ENCODE results near the gene C5orf15. TPM values are rescaled to one million over a fixed set of nuclear protein-coding genes. Genes with fewer than 3 reads are reported as not detected.
"Not testable (repeated sequence)": the region's sequence is repeated elsewhere in the genome, so short reads cannot be mapped to it uniquely, and the experiment has no call there.

The C5orf15 gene
- total RNA-seq, 2 donors from 2014 or later = 29.3 to 30.6 TPM

- DNase-seq (no peak), ATAC-seq (no peak)
- intact Hi-C loops (cut with DNase I, micrococcal nuclease) = no loop called here
Measured at GRCh38 chr5:133995341-133995740, 26.9 kb upstream of the C5orf15 start.

DNA sequence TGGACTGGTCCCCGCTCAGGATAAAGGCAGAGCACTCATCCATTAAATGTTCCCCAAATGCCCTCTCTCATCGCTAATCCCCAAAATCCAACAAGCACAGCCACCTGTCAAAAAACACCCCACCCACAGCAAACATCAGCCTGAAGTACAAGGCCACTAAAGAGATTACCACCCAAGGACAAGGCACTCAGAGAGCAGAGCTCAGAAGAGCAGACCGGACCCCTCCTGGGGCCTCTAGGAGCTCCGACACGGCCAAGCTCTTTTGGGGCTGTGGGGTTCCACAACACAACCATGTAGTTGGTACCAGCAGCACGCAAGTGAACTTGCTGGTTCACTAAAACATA lies 26.5 kb upstream of the C5orf15 start:
- DNase-seq = no peak
- ATAC-seq = no peak
- intact Hi-C loops (cut with DNase I, micrococcal nuclease) = no loop called here

- DNase-seq (no peak), ATAC-seq (no peak)
- intact Hi-C loops (cut with DNase I, micrococcal nuclease) = no loop called here
Measured at GRCh38 chr5:133994297-133994989, 26.0 kb upstream of the C5orf15 start.

GRCh38 chr5:133993185-133993936 lies 24.9 kb upstream of the C5orf15 start:
- DNase-seq (no peak), ATAC-seq (no peak)
- intact Hi-C loops (cut with DNase I, micrococcal nuclease) = no loop called here

- intact Hi-C loops (cut with DNase I, micrococcal nuclease) = no loop called here
- ATAC-seq = no peak
- DNase-seq = no peak
Measured at GRCh38 chr5:133992429-133993155, 24.2 kb upstream of the C5orf15 start.

DNA sequence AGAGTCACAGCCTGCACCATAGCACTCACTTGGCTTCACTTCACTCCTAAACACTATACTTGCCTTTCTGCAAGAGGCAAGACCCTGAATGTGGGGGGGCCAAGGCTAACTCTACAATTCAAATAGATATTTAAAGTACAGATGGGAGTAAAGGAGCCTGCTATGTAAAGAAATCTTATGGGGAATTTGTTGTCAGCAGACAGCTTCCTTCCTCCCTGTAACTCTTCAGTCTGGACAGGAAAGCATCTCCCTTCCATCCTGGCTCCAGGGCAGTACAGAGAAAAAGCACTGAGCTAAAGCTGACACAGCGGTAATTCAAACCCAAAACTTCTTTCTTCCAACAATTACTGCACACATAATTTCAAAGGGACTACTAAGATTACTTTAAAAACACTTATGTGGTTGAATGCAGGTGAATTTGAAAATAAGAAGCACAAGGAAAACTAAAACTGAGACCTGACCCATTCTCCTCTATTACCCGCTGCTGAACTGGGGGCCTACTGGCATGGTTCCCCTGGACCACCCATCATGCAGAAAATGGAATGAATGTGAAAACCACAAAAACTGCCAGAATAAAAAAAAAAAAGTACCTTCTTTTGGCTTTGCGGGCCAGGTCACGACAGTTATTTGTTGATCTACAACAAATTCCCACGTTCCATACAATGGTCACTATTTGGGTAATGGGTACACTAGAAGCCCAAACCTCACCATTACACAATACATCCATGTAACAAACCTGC lies 22.9 kb upstream of the C5orf15 start:
- DNase-seq (no peak), ATAC-seq (no peak)
- intact Hi-C loops (cut with DNase I, micrococcal nuclease) = no loop called here

DNA sequence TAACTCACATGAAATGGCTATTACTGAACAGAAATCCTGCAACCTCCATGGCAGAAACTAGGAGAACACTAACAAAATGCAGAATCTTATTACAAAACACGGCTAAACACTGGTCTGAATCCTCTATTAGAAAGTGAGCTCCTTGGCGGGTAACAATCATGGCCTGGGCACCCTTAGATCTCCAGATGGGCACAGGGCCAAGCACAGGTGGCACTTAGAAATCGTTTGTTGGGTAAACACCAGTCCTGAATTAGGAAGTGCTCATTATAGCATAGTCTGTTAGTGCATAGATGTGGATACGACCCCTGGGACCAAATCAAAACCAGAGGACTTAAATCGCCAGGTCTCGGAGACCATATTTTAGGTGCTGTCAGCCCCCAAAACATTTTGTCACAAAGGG lies 22.0 kb upstream of the C5orf15 start:
- ATAC-seq = no peak
- no peak for DNase-seq
- intact Hi-C loops (cut with DNase I, micrococcal nuclease) = no loop called here

DNA sequence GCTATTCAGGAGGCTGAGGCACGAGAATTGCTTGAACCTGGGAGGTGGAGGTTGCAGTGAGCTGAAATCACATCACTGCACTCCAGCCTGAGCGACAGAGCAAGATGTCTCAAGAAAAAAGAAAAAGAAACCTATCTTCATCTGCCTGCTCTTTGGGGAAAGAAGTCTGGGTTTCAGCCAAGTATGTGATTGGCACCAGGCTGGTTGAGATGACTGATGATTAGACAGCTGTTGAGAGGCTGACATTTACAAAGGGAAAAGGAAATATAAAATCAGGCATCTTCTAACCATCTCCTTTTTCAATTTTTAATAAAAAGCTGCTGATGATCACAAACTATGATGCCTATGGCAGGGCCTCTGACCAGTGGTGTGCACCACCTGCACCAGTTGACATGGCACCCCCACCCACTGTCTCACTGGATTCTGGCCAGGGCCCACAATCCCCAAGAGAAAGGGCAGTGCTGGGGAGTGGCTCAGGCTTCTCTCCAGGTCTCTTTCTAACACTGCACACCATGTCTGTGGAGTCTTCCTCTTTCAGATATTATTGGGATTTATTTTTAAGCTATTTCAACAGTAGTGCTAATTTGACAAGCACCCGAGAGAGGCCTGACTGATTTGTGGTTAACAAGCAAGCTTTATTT lies 17.2 kb upstream of the C5orf15 start:
- no peak for DNase-seq
- no peak for ATAC-seq
- intact Hi-C loops (cut with DNase I, micrococcal nuclease) = no loop called here

GRCh38 chr5:133983674-133984073 lies 15.2 kb upstream of the C5orf15 start:
- intact Hi-C loops (cut with DNase I, micrococcal nuclease) = no loop called here
- ATAC-seq (no peak), DNase-seq (no peak)

DNA sequence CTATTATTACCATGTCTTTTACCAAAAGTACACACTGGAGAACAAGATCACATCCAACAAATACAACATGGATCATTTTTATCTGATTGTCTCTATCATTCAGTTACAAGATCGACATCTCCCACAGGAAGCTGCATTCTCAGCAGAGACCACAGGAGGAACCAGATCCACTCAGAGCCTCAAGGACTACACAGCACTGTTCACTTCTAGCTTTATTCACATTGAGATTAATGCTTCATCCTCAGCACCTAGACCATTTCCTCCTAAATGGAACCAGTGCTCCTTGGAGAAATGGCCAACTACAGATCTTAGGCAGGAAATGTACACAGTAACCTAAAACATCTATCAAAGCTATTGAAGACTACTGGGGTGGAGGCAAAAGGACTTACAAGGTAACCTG lies 13.3 kb upstream of the C5orf15 start:
- ATAC-seq = no peak
- intact Hi-C loops (cut with DNase I, micrococcal nuclease) = no loop called here

GRCh38 chr5:133980652-133981051 lies 12.2 kb upstream of the C5orf15 start:
- ATAC-seq = no peak
- intact Hi-C loops (cut with DNase I, micrococcal nuclease) = no loop called here
- DNase-seq = no peak

More for the DNA sequence above, 13.3 kb upstream of the C5orf15 start:
- no peak for DNase-seq

DNA sequence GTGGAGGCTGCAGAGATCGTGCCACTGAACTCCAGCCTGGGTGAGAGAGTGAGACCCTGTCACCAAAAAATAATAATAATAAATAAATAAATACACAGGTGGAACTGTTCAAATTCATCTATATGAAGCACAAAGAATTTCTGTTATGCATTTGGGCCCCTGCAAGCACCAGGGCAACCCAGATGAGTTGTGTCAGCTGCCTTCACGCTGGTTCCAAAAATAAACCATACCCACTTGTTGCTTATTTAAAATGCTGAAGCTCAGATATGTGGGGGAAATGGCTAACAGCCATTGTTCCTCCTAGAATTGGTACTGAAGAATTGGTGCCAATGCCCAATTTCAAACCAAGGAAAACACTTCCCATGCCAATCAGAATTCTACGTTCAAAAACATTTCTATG lies 10.5 kb upstream of the C5orf15 start:
- DNase-seq = no peak
- ATAC-seq = no peak
- intact Hi-C loops (cut with DNase I, micrococcal nuclease) = no loop called here

DNA sequence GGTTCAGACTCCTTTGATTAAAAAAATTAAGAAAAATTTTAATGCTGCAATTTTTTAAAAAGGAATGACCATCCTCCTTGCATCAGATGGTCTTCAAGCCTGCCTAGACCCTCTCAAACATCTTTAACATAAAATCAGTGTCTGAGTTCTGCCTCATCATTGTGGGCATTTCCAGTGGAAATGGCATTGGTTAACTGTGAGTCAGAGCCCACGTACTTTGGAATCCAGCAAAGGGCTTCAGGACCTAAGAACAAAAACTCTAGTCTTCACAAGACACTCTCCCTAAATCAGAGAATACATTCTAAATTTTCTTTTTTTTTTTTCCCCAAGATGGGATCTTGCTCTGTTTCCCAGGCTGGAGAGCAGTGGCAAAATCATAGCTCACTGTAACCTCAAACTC lies 9.4 kb upstream of the C5orf15 start:
- intact Hi-C loops (cut with DNase I, micrococcal nuclease) = no loop called here
- ATAC-seq (no peak), DNase-seq (no peak)

- DNase-seq = no peak
- no peak for ATAC-seq
- intact Hi-C loops (cut with DNase I, micrococcal nuclease) = no loop called here
Measured at GRCh38 chr5:133977161-133977787, 8.8 kb upstream of the C5orf15 start.

DNA sequence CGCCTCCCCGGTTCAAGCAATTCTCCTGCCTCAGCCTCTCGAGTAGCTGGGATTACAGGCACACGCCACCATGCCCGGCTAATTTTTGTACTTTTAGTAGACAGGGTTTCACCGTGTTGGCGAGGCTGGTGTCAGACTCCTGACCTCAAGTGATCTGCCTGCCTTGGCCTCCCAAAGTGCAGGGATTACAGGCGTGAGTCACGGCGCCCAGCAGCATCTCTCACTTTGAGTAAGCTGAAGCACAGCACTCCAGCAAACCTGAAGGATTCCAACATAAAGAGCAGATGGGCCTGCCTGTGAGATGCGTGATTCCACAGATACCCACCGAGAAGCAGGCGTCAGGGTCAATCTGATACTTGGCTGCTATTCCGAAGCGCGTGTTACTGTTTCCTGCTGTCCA lies 7.1 kb upstream of the C5orf15 start:
- DNase-seq; ATAC-seq; intact Hi-C loops (cut with DNase I, micrococcal nuclease): not testable (repeated sequence)

- intact Hi-C loops (cut with DNase I, micrococcal nuclease) = no loop called here
- DNase-seq = no peak
- ATAC-seq = no peak
Measured at GRCh38 chr5:133974142-133974541, 5.7 kb upstream of the C5orf15 start.

DNA sequence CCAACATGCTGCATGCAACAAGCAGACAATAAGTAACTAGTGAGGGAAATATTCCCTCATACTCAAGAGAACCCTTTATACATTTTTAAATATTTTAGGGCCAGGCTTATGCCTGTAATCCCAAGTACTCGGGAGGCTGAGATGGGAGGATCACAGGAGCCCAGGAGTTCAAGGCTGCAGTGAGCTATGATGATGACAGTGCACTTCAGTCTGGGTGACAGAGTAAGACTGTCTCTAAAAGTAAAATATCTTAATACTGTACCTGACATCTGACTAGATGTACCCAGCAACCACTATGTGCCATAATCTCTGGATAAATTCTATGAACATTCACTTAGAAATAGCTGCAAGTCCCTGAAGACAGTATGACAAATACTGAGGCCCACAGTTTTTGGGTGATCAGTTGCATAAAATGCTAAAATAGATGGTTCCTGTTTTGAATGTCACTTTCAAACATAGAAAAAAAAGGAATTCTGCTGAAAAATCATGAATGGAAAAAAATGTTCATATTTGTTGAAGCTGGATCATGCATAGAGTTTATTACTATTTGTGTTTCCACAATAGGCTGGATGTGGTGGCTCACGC lies 2.0 kb upstream of the C5orf15 start:
- no peak for ATAC-seq
- intact Hi-C loops (cut with DNase I, micrococcal nuclease) = no loop called here
- no peak for DNase-seq

- ATAC-seq (no peak), DNase-seq (no peak)
- intact Hi-C loops (cut with DNase I, micrococcal nuclease) = no loop called here
Measured at GRCh38 chr5:133969654-133970324, 1.4 kb upstream of the C5orf15 start.
